Breast epithelium (tissue), 4 donors: ENCODE results near the gene RNH1. TPM values are rescaled to one million over a fixed set of nuclear protein-coding genes. Genes with fewer than 3 reads are reported as not detected.

Experiments used
- DNase-seq, 2 donors: peaks; one replicate each; pipeline ENCODE4 v3.0.0-alpha.2; 2019; ENCODE audit warnings: low spot score in 2 of 2
- H3K27ac ChIP-seq, 2 donors: fragments of 200-600 bp; sonication (generic) in 1 of 2; one replicate each; pipeline ENCODE4 v1.5.1; 2016 to 2019; ENCODE audit warnings: mild to moderate bottlenecking in 1 of 2
- H3K27me3 ChIP-seq, 2 donors: fragments of 200-600 bp; sonication (generic) in 1 of 2; one replicate each; pipeline versions ENCODE4 v1.5.1 to v1.6.0; 2017 to 2019; ENCODE audit warnings: control low read depth in 1 of 2, mild to moderate bottlenecking in 1 of 2
- H3K36me3 ChIP-seq: fragments of 200-600 bp; one replicate; pipeline ENCODE4 v1.5.1; 2019
- H3K4me1 ChIP-seq, 2 donors: fragments of 200-600 bp; sonication (generic); one replicate each; pipeline ENCODE4 v1.5.1; 2016 to 2019; ENCODE audit warnings: control low read depth in 1 of 2
- H3K4me3 ChIP-seq, 3 donors: fragments of 200-600 bp; sonication (generic); 1 replicate in 2 of 3; 2 replicates in 1 of 3; pipeline ENCODE4 v1.5.1; 2016 to 2019; ENCODE audit warnings: mild to moderate bottlenecking in 3 of 3, moderate library complexity in 2 of 3
- H3K9me3 ChIP-seq, 2 donors: fragments of 200-600 bp; sonication (generic) in 1 of 2; one replicate each; pipeline ENCODE4 v1.5.1; 2016 to 2019; ENCODE audit warnings: control low read depth in 1 of 2
- POLR2A ChIP-seq: fragments of 450-650 bp; IDR thresholded peaks from one replicate; pipeline ENCODE4 v1.6.1; 2016; ENCODE audit warnings: antibody characterized with exemption, mild to moderate bottlenecking, moderate library complexity
- POLR2AphosphoS5 ChIP-seq, 3 donors: sonication (generic); formaldehyde crosslinking; IDR thresholded peaks; one replicate each; pipeline ENCODE4 v1.6.1; 2017; ENCODE audit warnings: antibody characterized with exemption in 3 of 3
- intact Hi-C: fragments of 100-400 bp; cut with DNase I; formaldehyde crosslinking; loops from one replicate; pipeline ENCODE4 v1.15.1; 2023; ENCODE audit warnings: low total_unique reads
- total RNA-seq, 3 donors: library from RNA; depleted of rRNA; stranded (reverse); fragments of >200 nt; gene quantifications; one replicate each; pipeline ENCODE4 v1.1.0, GENCODE V29; 2016
- TF ChIP-seq, protein P1 (sequence below), 3 donors: fragments of 450-650 bp; IDR thresholded peaks; one replicate each; pipeline ENCODE4 v1.5.1; 2016 to 2017; ENCODE audit warnings: antibody characterized with exemption in 3 of 3, mild to moderate bottlenecking in 3 of 3, moderate library complexity in 3 of 3

RNH1 gene
- total RNA-seq, 3 donors from 2014 or later = 139 to 249 (median 209) TPM

DNA sequence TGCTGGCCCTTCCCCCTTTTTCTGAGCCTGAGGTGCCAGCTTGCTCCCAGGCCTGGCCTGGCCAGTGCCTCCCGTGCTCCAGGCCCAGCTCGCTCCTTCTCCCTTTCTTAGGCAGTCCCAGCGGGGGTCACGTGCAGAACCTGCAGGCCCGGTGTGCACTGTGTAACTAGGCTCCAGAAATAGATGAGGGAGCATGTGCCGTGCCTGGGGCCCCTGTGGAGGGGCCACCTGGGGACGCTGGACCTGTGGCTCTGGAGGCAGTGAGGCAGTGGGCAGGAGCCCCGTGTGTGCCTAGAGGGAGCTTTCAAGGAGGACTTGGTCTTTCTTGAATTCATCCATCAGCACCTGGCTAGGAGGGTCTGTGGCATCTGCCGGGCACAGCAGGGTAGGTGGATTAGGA, 45.4 kb downstream of the RNH1 start:
- H3K36me3 ChIP-seq = no peaks in the 10 kb centered on the region

DNA sequence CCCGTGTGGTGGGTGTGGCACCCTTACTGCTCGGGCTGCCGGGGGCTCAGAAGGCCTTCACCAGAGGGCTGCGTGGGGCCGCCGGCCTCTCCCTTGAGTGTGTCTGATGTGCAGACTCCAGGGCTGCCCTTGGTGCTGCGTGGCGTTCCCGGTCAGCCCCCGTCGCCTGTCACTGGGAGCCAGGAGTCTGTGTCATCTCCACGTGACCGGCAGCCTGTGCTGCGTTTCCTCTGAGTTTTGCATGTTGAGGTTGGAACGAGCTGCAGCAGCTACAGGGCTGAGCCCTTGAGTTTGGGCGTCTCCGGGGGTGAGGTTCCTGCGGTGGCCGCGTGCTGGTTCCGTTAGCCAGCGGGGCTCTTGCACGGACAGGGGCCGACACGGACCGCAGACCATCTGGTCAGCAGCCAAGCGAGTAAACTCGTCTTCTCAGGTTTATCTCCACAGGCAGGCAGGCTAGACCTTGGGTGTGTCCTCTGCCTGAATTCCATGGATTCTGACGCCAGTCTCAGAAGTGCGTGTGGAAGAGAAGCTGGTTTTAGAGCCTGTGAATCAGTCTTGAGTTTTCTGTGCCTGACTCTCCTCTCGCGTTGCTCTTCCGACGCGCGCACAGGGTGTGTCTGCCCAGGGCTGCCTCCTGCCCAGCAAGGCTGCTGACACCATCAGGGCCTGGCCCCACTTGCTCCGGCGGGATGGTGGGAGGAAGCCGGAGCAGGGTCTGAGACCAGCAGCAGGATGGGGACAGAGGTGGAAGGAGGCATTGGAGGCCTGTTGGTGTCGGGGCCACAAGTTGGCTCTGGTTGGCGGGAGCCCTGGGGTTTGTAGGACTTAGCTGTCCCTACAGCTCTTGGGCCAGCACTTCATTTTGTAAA, 46.5 kb downstream of the RNH1 start:
- TF ChIP-seq, protein P1, sequence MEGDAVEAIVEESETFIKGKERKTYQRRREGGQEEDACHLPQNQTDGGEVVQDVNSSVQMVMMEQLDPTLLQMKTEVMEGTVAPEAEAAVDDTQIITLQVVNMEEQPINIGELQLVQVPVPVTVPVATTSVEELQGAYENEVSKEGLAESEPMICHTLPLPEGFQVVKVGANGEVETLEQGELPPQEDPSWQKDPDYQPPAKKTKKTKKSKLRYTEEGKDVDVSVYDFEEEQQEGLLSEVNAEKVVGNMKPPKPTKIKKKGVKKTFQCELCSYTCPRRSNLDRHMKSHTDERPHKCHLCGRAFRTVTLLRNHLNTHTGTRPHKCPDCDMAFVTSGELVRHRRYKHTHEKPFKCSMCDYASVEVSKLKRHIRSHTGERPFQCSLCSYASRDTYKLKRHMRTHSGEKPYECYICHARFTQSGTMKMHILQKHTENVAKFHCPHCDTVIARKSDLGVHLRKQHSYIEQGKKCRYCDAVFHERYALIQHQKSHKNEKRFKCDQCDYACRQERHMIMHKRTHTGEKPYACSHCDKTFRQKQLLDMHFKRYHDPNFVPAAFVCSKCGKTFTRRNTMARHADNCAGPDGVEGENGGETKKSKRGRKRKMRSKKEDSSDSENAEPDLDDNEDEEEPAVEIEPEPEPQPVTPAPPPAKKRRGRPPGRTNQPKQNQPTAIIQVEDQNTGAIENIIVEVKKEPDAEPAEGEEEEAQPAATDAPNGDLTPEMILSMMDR (IDR thresholded peaks at IDR 0.05) = no peak
- no peak for TF ChIP-seq POLR2AphosphoS5 (IDR thresholded peaks at IDR 0.05)
- no peak for TF ChIP-seq POLR2A
- Histone ChIP-seq H3K27me3 (no peaks in the 10 kb centered on the region), H3K4me3 (no peak overlapping the region), H3K36me3 (no peaks in the 10 kb centered on the region), H3K27ac (no peak overlapping the region), H3K4me1 (no peaks in the 10 kb centered on the region), H3K9me3 (no peaks in the 10 kb centered on the region)
- intact Hi-C loops = no loop called here
- no peak for DNase-seq

More for the DNA sequence above, 45.4 kb downstream of the RNH1 start:
- Histone ChIP-seq H3K27ac (no peak overlapping the region), H3K9me3 (no peaks in the 10 kb centered on the region), H3K27me3 (no peaks in the 10 kb centered on the region), H3K4me3 (no peak overlapping the region), H3K4me1 (no peaks in the 10 kb centered on the region)
- no peak for DNase-seq
- TF ChIP-seq, protein P1 (IDR thresholded peaks at IDR 0.05) = no peak
- no peak for TF ChIP-seq POLR2AphosphoS5 (IDR thresholded peaks at IDR 0.05)
- no peak for TF ChIP-seq POLR2A
- intact Hi-C loops = no loop called here

DNA sequence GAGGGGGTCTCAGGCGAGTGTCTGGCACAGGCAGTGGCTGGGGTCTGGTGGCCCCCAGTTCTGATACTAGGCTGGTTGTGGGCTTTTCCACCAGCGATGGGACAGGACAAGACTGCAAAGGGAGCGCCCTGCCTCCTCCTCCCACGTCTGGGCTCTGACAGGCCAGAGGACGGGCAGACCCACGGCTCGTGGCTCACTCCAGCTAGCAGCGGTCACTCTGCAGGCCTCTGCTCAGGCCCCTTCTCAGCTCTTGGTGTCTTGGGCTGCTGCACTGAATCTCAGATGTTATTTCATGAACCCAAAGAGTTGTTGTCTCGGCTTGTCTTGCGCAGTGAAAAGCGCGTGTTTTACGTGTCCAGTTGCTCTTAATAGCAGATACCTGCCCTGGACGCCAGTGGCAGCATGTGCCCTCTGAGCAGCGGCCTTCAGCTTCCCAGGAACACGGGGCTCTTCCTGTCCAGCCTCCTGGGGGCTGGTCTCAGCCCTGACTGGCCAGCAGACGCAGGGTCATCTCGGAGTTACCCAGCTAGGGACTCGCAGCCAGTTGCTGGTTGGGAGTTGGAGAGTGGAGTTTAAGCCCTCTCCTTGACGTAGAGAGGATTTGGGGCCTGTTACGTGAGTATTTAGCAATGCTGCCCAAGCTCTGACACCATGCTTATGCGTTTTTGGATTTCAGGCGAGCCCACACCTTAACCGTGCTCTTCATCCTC, 47.4 kb downstream of the RNH1 start:
- TF ChIP-seq POLR2AphosphoS5 (IDR thresholded peaks at IDR 0.05) (no peak), POLR2A (no peak)
- TF ChIP-seq, protein P1 (IDR thresholded peaks at IDR 0.05) = no peak
- H3K27ac ChIP-seq = no peak overlapping the region
- H3K4me3 ChIP-seq = no peak overlapping the region
- DNase-seq = no peak
- H3K4me1 ChIP-seq = no peaks in the 10 kb centered on the region
- intact Hi-C loops = loop anchor here (10.0 kb wide), 1 partner anchor 155 kb away; the partner anchor contains the start of gene IFITM2
- no peaks in the 10 kb centered on the region for H3K9me3 ChIP-seq
- H3K36me3 ChIP-seq = no peaks in the 10 kb centered on the region
- H3K27me3 ChIP-seq = no peaks in the 10 kb centered on the region

DNA sequence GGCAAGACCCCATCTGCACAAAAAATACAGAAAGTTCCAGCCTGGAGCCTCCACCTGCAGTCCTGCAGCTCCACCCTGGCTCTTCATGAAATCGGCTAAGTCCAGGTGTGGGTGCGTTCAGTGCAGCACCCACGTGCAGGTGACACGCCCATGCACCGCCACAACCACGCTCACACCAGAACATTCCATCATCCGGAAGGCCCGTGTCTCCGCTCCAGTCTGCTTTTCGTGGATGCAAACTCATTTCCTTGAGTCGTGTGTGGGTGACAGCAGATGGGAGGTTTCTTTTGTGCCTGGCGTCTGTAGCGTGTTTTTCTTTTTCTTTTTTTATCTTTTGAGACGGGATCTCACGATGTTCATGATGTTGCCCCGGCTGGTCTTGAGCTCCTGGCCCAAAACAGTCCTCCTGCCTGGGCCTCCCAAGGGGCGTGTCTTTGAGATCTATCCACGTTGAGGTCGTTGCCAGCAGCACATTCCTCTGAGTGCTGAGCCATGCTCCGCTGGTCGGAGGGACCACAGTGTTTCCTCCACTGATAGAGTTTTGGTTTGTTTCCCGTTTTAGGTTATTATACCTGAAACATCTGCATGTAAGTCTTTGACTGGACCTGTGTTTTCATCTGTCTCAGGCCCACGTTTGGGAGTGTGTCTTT, 49.8 kb downstream of the RNH1 start:
- no peak for DNase-seq
- H3K36me3 ChIP-seq = no peaks in the 10 kb centered on the region
- intact Hi-C loops = loop anchor here (10.0 kb wide), 1 partner anchor 152 kb away; the partner anchor contains the start of gene IFITM2
- H3K4me3 ChIP-seq = no peak overlapping the region
- H3K4me1 ChIP-seq = no peaks in the 10 kb centered on the region
- H3K9me3 ChIP-seq = no peaks in the 10 kb centered on the region
- TF ChIP-seq POLR2A = no peak
- TF ChIP-seq, protein P1 (IDR thresholded peaks at IDR 0.05) = no peak
- no peak for TF ChIP-seq POLR2AphosphoS5 (IDR thresholded peaks at IDR 0.05)
- no peak overlapping the region for H3K27ac ChIP-seq
- no peaks in the 10 kb centered on the region for H3K27me3 ChIP-seq
